Stimulated activated naive CD4-positive, alpha-beta T cell (primary cell): ENCODE results near the gene RASSF3.
"Not testable (repeated sequence)": the region's sequence is repeated elsewhere in the genome, so short reads cannot be mapped to it uniquely, and the experiment has no call there.

Experiments used
- DNase-seq, 6 experiments: peaks; one replicate each; lab custom pipeline; 2025; lab: John Stamatoyannopoulos, UW

The RASSF3 gene

GRCh38 chr12:64610079-64610659, at the start of gene RASSF3:
RASSF3 (plus strand) TSS chr12:64610495; CDS start chr12:64610633, 138 bp downstream.
- peak; percentile 67 to 79 (median 71) for DNase-seq

- DNase-seq = no peak
Observed at GRCh38 chr12:64561302-64562136, 48.8 kb upstream of the RASSF3 start.

- no peak for DNase-seq
Observed at GRCh38 chr12:64566122-64566521, 44.2 kb upstream of the RASSF3 start.

GRCh38 chr12:64566831-64567517, 43.3 kb upstream of the RASSF3 start:
- no peak for DNase-seq

- DNase-seq = no peak
Observed at GRCh38 chr12:64567570-64567969, 42.7 kb upstream of the RASSF3 start.

- no peak for DNase-seq
Observed at GRCh38 chr12:64568298-64568697, 42.0 kb upstream of the RASSF3 start.

- no peak for DNase-seq
Observed at GRCh38 chr12:64569923-64570691, 40.2 kb upstream of the RASSF3 start.

- DNase-seq = peak in 4 of 6 experiments; percentile 6 to 53 (median 46)
Observed at GRCh38 chr12:64571411-64571810, 38.9 kb upstream of the RASSF3 start.

- no peak for DNase-seq
Observed at GRCh38 chr12:64572241-64572640, 38.1 kb upstream of the RASSF3 start.

GRCh38 chr12:64574837-64575236, 35.5 kb upstream of the RASSF3 start:
- no peak for DNase-seq

- DNase-seq = no peak
Observed at GRCh38 chr12:64577046-64577445, 33.2 kb upstream of the RASSF3 start.

GRCh38 chr12:64578566-64578965, 31.7 kb upstream of the RASSF3 start:
- no peak for DNase-seq

- no peak for DNase-seq
Observed at GRCh38 chr12:64580681-64581080, 29.6 kb upstream of the RASSF3 start.

GRCh38 chr12:64582114-64582513, 28.2 kb upstream of the RASSF3 start:
- DNase-seq = no peak

- DNase-seq = peak in 1 of 6 experiments; percentile 16
Observed at GRCh38 chr12:64582862-64583261, 27.4 kb upstream of the RASSF3 start.

GRCh38 chr12:64583395-64583770, 26.9 kb upstream of the RASSF3 start:
- DNase-seq = not testable (repeated sequence)

GRCh38 chr12:64583771-64584421, 26.4 kb upstream of the RASSF3 start:
- DNase-seq = peak in 2 of 6 experiments; percentile 17 to 40

GRCh38 chr12:64585104-64585503, 25.2 kb upstream of the RASSF3 start:
- no peak for DNase-seq

GRCh38 chr12:64587447-64587846, 22.8 kb upstream of the RASSF3 start:
- DNase-seq = no peak

- DNase-seq = no peak
Observed at GRCh38 chr12:64590183-64590582, 20.1 kb upstream of the RASSF3 start.
